ENCODE data around the gene PHTF1.

The PHTF1 gene

GRCh38 chr1:113686891-113687618 lies 72.2 kb downstream of the PHTF1 start:
- H4K91ac ChIP-seq (ENCODE audit: low read depth, low read length, poor library complexity), result no peak overlapping the region
- no peak overlapping the region for H2BK120ac ChIP-seq (ENCODE audit: low read depth, low read length)
- no peak overlapping the region for H2BK15ac ChIP-seq (ENCODE audit: low read length)
- no peak overlapping the region for H3K23ac ChIP-seq (ENCODE audit: low read depth, low read length, poor library complexity)
- H3K14ac ChIP-seq (ENCODE audit: low read length), result no peak overlapping the region
- no peak for DNase-seq (ENCODE audit: low spot score)
- peaks cover 5 to 7% of the 10 kb centered on the region in 2 donors for H3K9me3 ChIP-seq (replicated peaks in 1 of 2; ENCODE audit: control insufficient read depth in 2 of 2, insufficient read depth in 1 of 2, low read depth in 1 of 2, low read length in 2 of 2)
- H4K8ac ChIP-seq (ENCODE audit: low read depth, low read length), result no peak overlapping the region
- no peak overlapping the region for H3K9ac ChIP-seq (ENCODE audit: low read depth, low read length, poor library complexity)
- no peaks in the 10 kb centered on the region for H3K27me3 ChIP-seq (ENCODE audit: control insufficient read depth in 3 of 3, insufficient read depth in 3 of 3, low read depth in 1 of 3, low read length in 3 of 3)
- no peak overlapping the region for H2AFZ ChIP-seq (ENCODE audit: low read length)
- H3K4ac ChIP-seq (ENCODE audit: low read length), result no peak overlapping the region
- H3K4me3 ChIP-seq (ENCODE audit: low read length in 2 of 2), result no peak overlapping the region
- WGBS, 2 donors (ENCODE audit: extremely low coverage in 2 of 2, insufficient read length in 2 of 2, insufficient replicate concordance in 1 of 2), result no CpG with 5 or more reads among the region's 3 CpGs
- H3K4me1 ChIP-seq (ENCODE audit: control insufficient read depth in 2 of 2, insufficient read depth in 1 of 2, low read depth in 1 of 2, low read length in 2 of 2), result no peaks in the 10 kb centered on the region
- H3K18ac ChIP-seq (ENCODE audit: low read length), result no peak overlapping the region
- no peak overlapping the region for H2BK12ac ChIP-seq (ENCODE audit: low read length)
- peaks cover 6 to 75% of the 10 kb centered on the region in 2 donors for H3K36me3 ChIP-seq (replicated peaks in 1 of 2; ENCODE audit: control insufficient read depth in 2 of 2, insufficient read depth in 2 of 2, low read length in 2 of 2)
- no peak overlapping the region for H3K4me2 ChIP-seq (ENCODE audit: insufficient read depth, low read length, poor library complexity, severe bottlenecking)
- no peak overlapping the region for H2BK5ac ChIP-seq (ENCODE audit: low read length)
- no peak overlapping the region for H2AK5ac ChIP-seq (ENCODE audit: low read depth, low read length)
- H3K79me1 ChIP-seq (ENCODE audit: low read depth, low read length), result no peaks in the 10 kb centered on the region
- H3K27ac ChIP-seq (replicated peaks; ENCODE audit: low read length), result no peak overlapping the region

- H2AFZ ChIP-seq (ENCODE audit: low read length), result no peak overlapping the region
- no peak for DNase-seq (ENCODE audit: low spot score)
- WGBS, 2 donors (ENCODE audit: extremely low coverage in 2 of 2, insufficient read length in 2 of 2, insufficient replicate concordance in 1 of 2), result no CpG with 5 or more reads among the region's 6 CpGs
- no peak overlapping the region for H2BK15ac ChIP-seq (ENCODE audit: low read length)
- no peak overlapping the region for H2AK5ac ChIP-seq (ENCODE audit: low read depth, low read length)
- no peak overlapping the region for H3K4me3 ChIP-seq (ENCODE audit: low read length in 2 of 2)
- H3K79me1 ChIP-seq (ENCODE audit: low read depth, low read length), result no peaks in the 10 kb centered on the region
- no peak overlapping the region for H3K14ac ChIP-seq (ENCODE audit: low read length)
- no peak overlapping the region for H2BK5ac ChIP-seq (ENCODE audit: low read length)
- H2BK120ac ChIP-seq (ENCODE audit: low read depth, low read length), result no peak overlapping the region
- H3K9ac ChIP-seq (ENCODE audit: low read depth, low read length, poor library complexity), result no peak overlapping the region
- no peak overlapping the region for H3K23ac ChIP-seq (ENCODE audit: low read depth, low read length, poor library complexity)
- no peak overlapping the region for H3K4ac ChIP-seq (ENCODE audit: low read length)
- H3K4me1 ChIP-seq (ENCODE audit: control insufficient read depth in 2 of 2, insufficient read depth in 1 of 2, low read depth in 1 of 2, low read length in 2 of 2), result no peaks in the 10 kb centered on the region
- H3K36me3 ChIP-seq (replicated peaks in 1 of 2; ENCODE audit: control insufficient read depth in 2 of 2, insufficient read depth in 2 of 2, low read length in 2 of 2), result peaks cover under 1 to 58% of the 10 kb centered on the region in 2 donors
- H4K91ac ChIP-seq (ENCODE audit: low read depth, low read length, poor library complexity), result no peak overlapping the region
- H2BK12ac ChIP-seq (ENCODE audit: low read length), result no peak overlapping the region
- H3K9me3 ChIP-seq (replicated peaks in 1 of 2; ENCODE audit: control insufficient read depth in 2 of 2, insufficient read depth in 1 of 2, low read depth in 1 of 2, low read length in 2 of 2), result no peaks in the 10 kb centered on the region
- no peaks in the 10 kb centered on the region for H3K27me3 ChIP-seq (ENCODE audit: control insufficient read depth in 3 of 3, insufficient read depth in 3 of 3, low read depth in 1 of 3, low read length in 3 of 3)
- H4K8ac ChIP-seq (ENCODE audit: low read depth, low read length), result no peak overlapping the region
- no peak overlapping the region for H3K4me2 ChIP-seq (ENCODE audit: insufficient read depth, low read length, poor library complexity, severe bottlenecking)
- no peak overlapping the region for H3K18ac ChIP-seq (ENCODE audit: low read length)
- H3K27ac ChIP-seq (replicated peaks; ENCODE audit: low read length), result no peak overlapping the region
Observed at GRCh38 chr1:113684153-113684541, 75.1 kb downstream of the PHTF1 start.

- no peak overlapping the region for H3K14ac ChIP-seq (ENCODE audit: low read length)
- no peak for DNase-seq (ENCODE audit: low spot score)
- H2BK15ac ChIP-seq (ENCODE audit: low read length), result no peak overlapping the region
- H3K18ac ChIP-seq (ENCODE audit: low read length), result no peak overlapping the region
- H4K91ac ChIP-seq (ENCODE audit: low read depth, low read length, poor library complexity), result no peak overlapping the region
- H4K8ac ChIP-seq (ENCODE audit: low read depth, low read length), result no peak overlapping the region
- no peaks in the 10 kb centered on the region for H3K9me3 ChIP-seq (replicated peaks in 1 of 2; ENCODE audit: control insufficient read depth in 2 of 2, insufficient read depth in 1 of 2, low read depth in 1 of 2, low read length in 2 of 2)
- H2AK5ac ChIP-seq (ENCODE audit: low read depth, low read length), result no peak overlapping the region
- no peak overlapping the region for H3K9ac ChIP-seq (ENCODE audit: low read depth, low read length, poor library complexity)
- no peaks in the 10 kb centered on the region for H3K4me1 ChIP-seq (ENCODE audit: control insufficient read depth in 2 of 2, insufficient read depth in 1 of 2, low read depth in 1 of 2, low read length in 2 of 2)
- no peak overlapping the region for H3K23ac ChIP-seq (ENCODE audit: low read depth, low read length, poor library complexity)
- no peak overlapping the region for H2BK120ac ChIP-seq (ENCODE audit: low read depth, low read length)
- H3K36me3 ChIP-seq (replicated peaks in 1 of 2; ENCODE audit: control insufficient read depth in 2 of 2, insufficient read depth in 2 of 2, low read length in 2 of 2), result peaks cover 2 to 54% of the 10 kb centered on the region in 2 donors
- no peak overlapping the region for H3K4me3 ChIP-seq (ENCODE audit: low read length in 2 of 2)
- no peak overlapping the region for H3K27ac ChIP-seq (replicated peaks; ENCODE audit: low read length)
- no peak overlapping the region for H3K4ac ChIP-seq (ENCODE audit: low read length)
- H2BK5ac ChIP-seq (ENCODE audit: low read length), result no peak overlapping the region
- H3K79me1 ChIP-seq (ENCODE audit: low read depth, low read length), result no peaks in the 10 kb centered on the region
- H3K4me2 ChIP-seq (ENCODE audit: insufficient read depth, low read length, poor library complexity, severe bottlenecking), result no peak overlapping the region
- no peak overlapping the region for H2AFZ ChIP-seq (ENCODE audit: low read length)
- no CpG with 5 or more reads among the region's 8 CpGs for WGBS, 2 donors (ENCODE audit: extremely low coverage in 2 of 2, insufficient read length in 2 of 2, insufficient replicate concordance in 1 of 2)
- H3K27me3 ChIP-seq (ENCODE audit: control insufficient read depth in 3 of 3, insufficient read depth in 3 of 3, low read depth in 1 of 3, low read length in 3 of 3), result no peaks in the 10 kb centered on the region
- no peak overlapping the region for H2BK12ac ChIP-seq (ENCODE audit: low read length)
Observed at GRCh38 chr1:113683384-113684152, 75.7 kb downstream of the PHTF1 start.

- H3K27ac ChIP-seq (replicated peaks; ENCODE audit: low read length), result no peak overlapping the region
- H3K4ac ChIP-seq (ENCODE audit: low read length), result no peak overlapping the region
- H3K4me2 ChIP-seq (ENCODE audit: insufficient read depth, low read length, poor library complexity, severe bottlenecking), result no peak overlapping the region
- no peak overlapping the region for H3K4me3 ChIP-seq (ENCODE audit: low read length in 2 of 2)
- H2AK5ac ChIP-seq (ENCODE audit: low read depth, low read length), result no peak overlapping the region
- no peaks in the 10 kb centered on the region for H3K4me1 ChIP-seq (ENCODE audit: control insufficient read depth in 2 of 2, insufficient read depth in 1 of 2, low read depth in 1 of 2, low read length in 2 of 2)
- no peak overlapping the region for H3K14ac ChIP-seq (ENCODE audit: low read length)
- DNase-seq (ENCODE audit: low spot score), result no peak
- H4K91ac ChIP-seq (ENCODE audit: low read depth, low read length, poor library complexity), result no peak overlapping the region
- peaks cover 2 to 47% of the 10 kb centered on the region in 2 donors for H3K36me3 ChIP-seq (replicated peaks in 1 of 2; ENCODE audit: control insufficient read depth in 2 of 2, insufficient read depth in 2 of 2, low read length in 2 of 2)
- no peak overlapping the region for H3K23ac ChIP-seq (ENCODE audit: low read depth, low read length, poor library complexity)
- WGBS, 2 donors (ENCODE audit: extremely low coverage in 2 of 2, insufficient read length in 2 of 2, insufficient replicate concordance in 1 of 2), result no CpG with 5 or more reads among the region's 7 CpGs
- H3K18ac ChIP-seq (ENCODE audit: low read length), result no peak overlapping the region
- no peak overlapping the region for H2BK15ac ChIP-seq (ENCODE audit: low read length)
- no peak overlapping the region for H2BK120ac ChIP-seq (ENCODE audit: low read depth, low read length)
- H3K9me3 ChIP-seq (replicated peaks in 1 of 2; ENCODE audit: control insufficient read depth in 2 of 2, insufficient read depth in 1 of 2, low read depth in 1 of 2, low read length in 2 of 2), result no peaks in the 10 kb centered on the region
- no peaks in the 10 kb centered on the region for H3K79me1 ChIP-seq (ENCODE audit: low read depth, low read length)
- no peak overlapping the region for H3K9ac ChIP-seq (ENCODE audit: low read depth, low read length, poor library complexity)
- H2BK12ac ChIP-seq (ENCODE audit: low read length), result no peak overlapping the region
- H3K27me3 ChIP-seq (ENCODE audit: control insufficient read depth in 3 of 3, insufficient read depth in 3 of 3, low read depth in 1 of 3, low read length in 3 of 3), result no peaks in the 10 kb centered on the region
- no peak overlapping the region for H2BK5ac ChIP-seq (ENCODE audit: low read length)
- no peak overlapping the region for H2AFZ ChIP-seq (ENCODE audit: low read length)
- no peak overlapping the region for H4K8ac ChIP-seq (ENCODE audit: low read depth, low read length)
Observed at GRCh38 chr1:113681596-113682337, 77.5 kb downstream of the PHTF1 start.

All from neuronal stem cell (in vitro differentiated cells).